Ascending aorta (tissue), 2 donors: ENCODE measurements around the gene FBXO2. TPM values are rescaled to one million over a fixed set of nuclear protein-coding genes. Genes with fewer than 3 reads are reported as not detected.

ENCODE experiments used
- DNase-seq, 2 donors: peaks; one replicate each; pipeline ENCODE4 v3.0.0-alpha.2; 2019; ENCODE audit warnings: low spot score in 2 of 2
- H3K27ac ChIP-seq, 2 donors: fragments of 200-600 bp; sonication (generic); one replicate each; pipeline ENCODE4 v1.5.1; 2016 to 2017; ENCODE audit warnings: mild to moderate bottlenecking in 1 of 2
- H3K27me3 ChIP-seq: fragments of 200-600 bp; sonication (generic); one replicate; pipeline ENCODE4 v1.5.1; 2017
- H3K36me3 ChIP-seq, 2 donors: fragments of 200-600 bp; sonication (generic); one replicate each; pipeline ENCODE4 v1.5.1; 2016
- H3K4me1 ChIP-seq, 2 donors: fragments of 200-600 bp; sonication (generic); one replicate each; pipeline ENCODE4 v1.5.1; 2016 to 2017; ENCODE audit warnings: mild to moderate bottlenecking in 1 of 2
- H3K4me3 ChIP-seq, 2 donors: fragments of 200-600 bp; sonication (generic); one replicate each; pipeline ENCODE4 v1.5.1; 2016 to 2017; ENCODE audit warnings: mild to moderate bottlenecking in 1 of 2
- H3K9me3 ChIP-seq, 2 donors: fragments of 200-600 bp; sonication (generic); one replicate each; pipeline ENCODE4 v1.5.1; 2016
- CTCF ChIP-seq, 3 experiments: fragments of 200-600 bp in 2 of 3; fragments of 450-650 bp in 1 of 3; sonication (generic) in 2 of 3; IDR thresholded peaks; one replicate each; pipeline ENCODE4 v1.5.1; 2016 to 2019; ENCODE audit warnings: antibody characterized with exemption in 3 of 3, mild to moderate bottlenecking in 1 of 3, moderate library complexity in 1 of 3
- intact Hi-C: fragments of 100-400 bp; cut with DNase I; formaldehyde crosslinking; loops from one replicate; pipeline ENCODE4 v1.15.1; 2023
- total RNA-seq: library from RNA; depleted of rRNA; stranded (reverse); fragments of >200 nt; gene quantifications from one replicate; pipeline ENCODE4 v1.1.0, GENCODE V29; 2016

The FBXO2 gene
- total RNA-seq, 1 donor from 2014 or later = 6.1 TPM

DNA sequence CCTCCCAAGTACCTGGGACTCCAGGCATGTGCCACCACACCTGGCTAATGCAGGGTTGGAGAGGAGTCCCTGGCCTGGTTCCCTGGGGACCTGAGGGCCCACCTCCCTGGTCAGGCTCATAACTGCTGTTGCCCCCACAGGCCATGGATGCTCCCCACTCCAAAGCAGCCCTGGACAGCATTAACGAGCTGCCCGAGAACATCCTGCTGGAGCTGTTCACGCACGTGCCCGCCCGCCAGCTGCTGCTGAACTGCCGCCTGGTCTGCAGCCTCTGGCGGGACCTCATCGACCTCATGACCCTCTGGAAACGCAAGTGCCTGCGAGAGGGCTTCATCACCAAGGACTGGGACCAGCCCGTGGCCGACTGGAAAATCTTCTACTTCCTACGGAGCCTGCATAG is 14.3 kb upstream of the FBXO2 start:
- H3K36me3 ChIP-seq = peaks cover 5 to 24% of the 10 kb centered on the region in 2 donors
- no peak overlapping the region for H3K4me3 ChIP-seq
- intact Hi-C loops = no loop called here
- peaks cover 0 to 2% of the 10 kb centered on the region in 2 donors for H3K4me1 ChIP-seq
- DNase-seq = no peak
- no peak overlapping the region for H3K27ac ChIP-seq
- no peaks in the 10 kb centered on the region for H3K27me3 ChIP-seq
- no peaks in the 10 kb centered on the region for H3K9me3 ChIP-seq
- TF ChIP-seq CTCF (IDR thresholded peaks at IDR 0.05) = no peak

DNA sequence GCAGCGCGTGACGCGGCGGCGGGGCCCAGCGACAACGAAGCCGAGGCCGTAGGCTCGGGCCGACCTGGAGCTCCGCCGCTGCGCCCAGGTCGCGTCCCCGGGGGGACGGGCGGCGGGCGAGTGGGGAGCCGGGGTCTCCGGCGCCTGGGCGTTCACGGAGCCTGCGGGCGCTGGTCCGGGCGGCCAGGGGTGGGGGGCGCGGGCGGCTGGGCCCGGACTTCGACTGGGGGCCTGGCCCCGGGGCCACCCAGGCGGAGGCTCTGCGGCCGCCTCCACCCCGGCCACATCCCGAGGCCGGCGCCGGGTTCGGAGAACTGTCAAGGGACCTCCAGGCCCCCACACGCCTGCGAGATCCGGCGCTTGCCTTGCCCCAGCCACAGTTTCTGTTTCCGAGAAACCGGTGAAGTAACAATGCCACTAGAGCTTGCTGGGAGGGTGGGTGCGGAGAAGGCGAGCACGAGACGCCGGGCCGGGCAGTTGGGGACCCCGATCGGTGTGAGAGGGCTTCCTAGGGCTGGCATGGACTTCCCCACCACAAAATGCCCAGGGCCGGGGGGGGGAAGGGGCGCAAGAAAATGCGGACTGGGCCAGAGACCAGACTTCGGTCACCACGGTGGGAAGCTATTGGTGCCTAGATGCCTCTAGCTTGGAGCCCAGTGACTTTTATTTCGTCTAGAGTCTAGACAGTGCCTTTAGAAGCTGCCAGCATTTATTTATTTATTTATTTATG is 10.3 kb upstream of the FBXO2 start:
- Histone ChIP-seq H3K4me1 (peaks cover 0 to 2% of the 10 kb centered on the region in 2 donors), H3K27me3 (no peaks in the 10 kb centered on the region), H3K36me3 (peaks cover 4 to 19% of the 10 kb centered on the region in 2 donors), H3K4me3 (peak overlapping the region; percentile 88 to 91), H3K9me3 (no peaks in the 10 kb centered on the region), H3K27ac (peak overlapping the region; percentile 86 to 89)
- TF ChIP-seq CTCF (IDR thresholded peaks at IDR 0.05) = no peak
- intact Hi-C loops = loop anchor here (1.0 kb wide), 1 partner anchor 17 kb away; the partner anchor contains the start of gene MAD2L2
- no peak for DNase-seq

GRCh38 chr1:11661103-11661502 is 6.9 kb upstream of the FBXO2 start:
- H3K4me1 ChIP-seq = peaks cover 0 to 2% of the 10 kb centered on the region in 2 donors
- intact Hi-C loops = no loop called here
- no peaks in the 10 kb centered on the region for H3K27me3 ChIP-seq
- no peak overlapping the region for H3K27ac ChIP-seq
- no peaks in the 10 kb centered on the region for H3K9me3 ChIP-seq
- DNase-seq = no peak
- TF ChIP-seq CTCF (IDR thresholded peaks at IDR 0.05) = no peak
- H3K4me3 ChIP-seq = no peak overlapping the region
- peaks cover 7 to 20% of the 10 kb centered on the region in 2 donors for H3K36me3 ChIP-seq

DNA sequence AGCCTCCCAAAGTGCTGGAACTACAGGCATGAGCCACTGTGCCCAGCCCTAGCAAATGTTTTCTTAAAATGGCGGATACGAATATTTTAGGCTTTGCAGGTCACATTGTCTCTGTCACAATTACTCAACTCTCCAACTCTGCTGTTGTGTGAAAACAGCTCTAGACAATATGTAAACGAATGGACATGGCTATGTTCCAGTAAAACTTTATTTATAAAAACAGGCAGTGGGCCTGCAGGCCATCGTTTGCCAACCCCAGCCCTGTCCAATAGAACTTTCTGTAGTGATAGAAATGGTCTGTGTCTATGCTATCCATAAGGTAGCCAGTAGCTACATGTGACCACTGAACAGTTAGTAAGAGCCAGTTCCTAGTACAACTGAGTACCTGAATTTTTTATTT is 5.5 kb upstream of the FBXO2 start:
- intact Hi-C loops = loop anchor here (10.0 kb wide), 1 partner anchor 245 kb away; no protein-coding TSS in a partner anchor
- no peak for TF ChIP-seq CTCF (IDR thresholded peaks at IDR 0.05)

DNA sequence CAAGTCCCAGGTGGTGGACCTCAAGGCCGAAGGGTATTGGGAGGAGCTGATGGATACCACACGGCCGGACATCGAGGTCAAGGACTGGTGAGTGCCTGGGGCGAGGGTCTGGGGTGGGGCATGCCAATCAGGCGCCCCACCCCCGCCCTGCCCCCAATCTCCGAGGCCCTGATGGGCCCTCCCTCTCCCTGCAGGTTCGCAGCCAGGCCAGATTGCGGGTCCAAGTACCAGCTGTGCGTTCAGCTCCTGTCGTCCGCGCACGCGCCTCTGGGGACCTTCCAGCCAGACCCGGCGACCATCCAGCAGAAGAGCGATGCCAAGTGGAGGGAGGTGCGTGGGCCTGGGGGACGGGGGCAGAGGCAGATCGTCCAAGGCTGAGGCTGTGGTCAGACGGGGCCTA is 4.3 kb upstream of the FBXO2 start:
- no peak for TF ChIP-seq CTCF (IDR thresholded peaks at IDR 0.05)
- Histone ChIP-seq H3K4me3 (no peak overlapping the region), H3K27me3 (no peaks in the 10 kb centered on the region), H3K36me3 (peaks cover 7 to 20% of the 10 kb centered on the region in 2 donors), H3K27ac (no peak overlapping the region), H3K4me1 (peaks cover 8 to 10% of the 10 kb centered on the region in 2 donors), H3K9me3 (no peaks in the 10 kb centered on the region)
- DNase-seq = no peak
- intact Hi-C loops = loop anchor here (10.0 kb wide), 1 partner anchor 246 kb away; no protein-coding TSS in a partner anchor

More for the DNA sequence above, 5.5 kb upstream of the FBXO2 start:
- Histone ChIP-seq H3K27ac (no peak overlapping the region), H3K4me3 (no peak overlapping the region), H3K36me3 (peaks cover 7 to 20% of the 10 kb centered on the region in 2 donors), H3K27me3 (no peaks in the 10 kb centered on the region), H3K9me3 (no peaks in the 10 kb centered on the region), H3K4me1 (peaks cover 8 to 12% of the 10 kb centered on the region in 2 donors)
- no peak for DNase-seq
